GM15510 (cell line): ENCODE measurements around the gene CAMK2B.

Experiments used
- POLR2A ChIP-seq: IDR thresholded peaks from 3 replicates; pipeline ENCODE4 v1.6.1; 2011; ENCODE audit warnings: borderline replicate concordance; ENCODE audit not compliant: insufficient read length; ENCODE audit errors: extremely low read depth

CAMK2B gene

GRCh38 chr7:44338600-44338999, 13.2 kb upstream of the CAMK2B start:
- TF ChIP-seq POLR2A, result no peak

- TF ChIP-seq POLR2A, result no peak
Observed at GRCh38 chr7:44336491-44336890, 11.1 kb upstream of the CAMK2B start.

GRCh38 chr7:44335184-44335583, 9.8 kb upstream of the CAMK2B start:
- TF ChIP-seq POLR2A, result no peak

- no peak for TF ChIP-seq POLR2A
Observed at GRCh38 chr7:44334734-44335097, 9.3 kb upstream of the CAMK2B start.

- no peak for TF ChIP-seq POLR2A
Observed at GRCh38 chr7:44333911-44334733, 8.7 kb upstream of the CAMK2B start.

- no peak for TF ChIP-seq POLR2A
Observed at GRCh38 chr7:44331682-44332081, 6.3 kb upstream of the CAMK2B start.

DNA sequence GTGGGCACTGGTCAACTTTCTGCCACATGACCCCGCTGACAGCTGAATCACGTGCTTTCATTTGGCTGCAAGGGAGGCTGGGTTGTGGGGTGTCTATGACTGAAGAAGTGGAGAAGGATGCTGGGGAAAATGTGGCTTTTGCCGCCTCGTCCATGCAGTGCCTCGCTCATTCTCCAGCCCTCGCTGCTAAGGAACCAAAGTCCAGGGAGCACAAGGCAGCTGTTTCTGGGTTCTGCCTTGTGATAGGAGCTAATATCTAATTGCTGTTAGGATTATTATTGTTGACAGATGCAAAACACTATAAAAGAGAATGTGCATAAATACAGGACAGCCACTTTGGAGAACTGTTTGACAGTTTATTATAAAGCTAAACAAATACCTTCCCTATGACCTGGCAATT, 4.9 kb upstream of the CAMK2B start:
- no peak for TF ChIP-seq POLR2A

DNA sequence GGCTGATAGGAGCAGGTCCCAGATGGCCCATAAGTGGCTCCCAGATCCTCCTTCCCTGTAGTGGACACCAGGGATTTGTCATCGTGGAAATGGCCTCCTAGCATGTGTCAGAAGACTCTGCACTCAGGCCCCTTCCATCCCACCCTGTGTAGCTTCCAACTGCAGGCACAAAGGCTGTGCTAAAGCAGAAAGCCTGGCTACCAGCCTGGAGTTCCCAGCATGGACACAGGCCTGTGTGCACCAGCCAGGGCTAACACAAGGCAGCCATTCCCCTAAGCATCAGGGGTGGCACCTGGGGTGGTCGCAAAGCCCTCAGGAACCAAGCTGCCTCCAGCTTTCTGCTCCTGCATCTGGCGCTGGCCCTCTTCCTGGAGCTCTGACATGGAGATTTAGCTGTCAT, 4.5 kb upstream of the CAMK2B start:
- TF ChIP-seq POLR2A, result no peak

- TF ChIP-seq POLR2A, result no peak
Observed at GRCh38 chr7:44329081-44329480, 3.7 kb upstream of the CAMK2B start.

DNA sequence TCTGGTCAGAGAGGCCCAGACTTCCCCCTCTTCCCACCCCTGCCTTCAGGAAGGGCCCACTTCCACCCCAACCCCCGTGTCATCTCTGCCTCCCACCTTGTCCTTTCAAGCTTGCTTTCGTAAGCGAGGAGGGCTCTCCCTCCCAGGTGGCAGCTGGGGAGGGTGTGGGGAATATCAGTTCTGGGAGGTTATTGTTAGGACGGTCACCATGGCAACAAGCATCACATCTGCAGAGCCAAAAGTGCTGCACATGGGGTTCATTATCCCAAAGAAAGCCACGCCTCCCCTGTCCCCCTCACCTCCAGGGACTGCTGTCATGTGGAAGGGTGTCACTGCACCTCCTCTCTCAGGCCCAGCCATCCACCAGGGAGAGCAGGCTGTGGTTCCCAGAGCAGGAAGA, 2.6 kb upstream of the CAMK2B start:
- no peak for TF ChIP-seq POLR2A

GRCh38 chr7:44326261-44327125, 1.1 kb upstream of the CAMK2B start:
- no peak for TF ChIP-seq POLR2A

GRCh38 chr7:44325811-44326241, 432 bp upstream of the CAMK2B start:
- TF ChIP-seq POLR2A, result no peak

- no peak for TF ChIP-seq POLR2A
Observed at GRCh38 chr7:44324481-44325200, 753 bp downstream of the CAMK2B start.

GRCh38 chr7:44324204-44324480, 1.3 kb downstream of the CAMK2B start:
- TF ChIP-seq POLR2A, result no peak

DNA sequence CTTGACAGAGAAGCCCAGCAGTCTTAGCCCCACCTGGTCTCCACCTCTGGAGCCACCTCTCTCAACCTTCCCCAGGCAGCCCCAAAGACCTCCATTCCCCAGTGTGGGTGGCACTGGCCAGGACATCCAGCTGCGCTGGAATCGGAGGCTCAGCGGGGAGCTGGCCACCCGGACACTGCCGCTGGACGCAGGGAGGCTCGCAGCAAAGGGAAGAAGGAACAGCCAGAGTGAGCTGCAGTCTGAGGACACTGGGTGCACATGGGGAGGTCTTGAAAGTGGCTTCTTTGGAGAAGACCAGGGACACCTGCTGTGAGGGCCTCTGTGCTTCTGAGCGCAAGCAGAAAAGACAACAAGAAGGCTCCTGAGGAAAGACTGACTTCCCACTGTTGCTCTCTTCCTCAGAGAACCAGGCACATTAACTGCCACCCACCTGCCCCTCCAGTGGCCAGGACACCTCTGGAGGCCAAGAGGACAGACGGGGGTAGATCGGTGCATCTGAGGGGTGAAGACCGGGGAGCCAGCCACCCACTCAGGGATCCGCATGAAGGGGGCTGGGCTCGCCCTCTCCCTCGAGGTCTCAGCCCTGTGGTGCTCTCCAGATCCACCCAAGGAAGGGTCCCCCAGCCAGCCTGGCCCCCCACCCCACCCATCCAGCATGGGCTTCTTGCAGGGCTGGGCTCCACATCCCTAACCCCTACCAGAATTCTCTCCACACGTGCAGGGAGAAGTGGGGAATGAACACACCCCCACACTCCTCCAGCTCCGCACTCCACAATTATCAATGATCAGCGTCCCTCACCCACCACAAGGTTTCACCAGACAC, 1.8 kb downstream of the CAMK2B start:
- no peak for TF ChIP-seq POLR2A

DNA sequence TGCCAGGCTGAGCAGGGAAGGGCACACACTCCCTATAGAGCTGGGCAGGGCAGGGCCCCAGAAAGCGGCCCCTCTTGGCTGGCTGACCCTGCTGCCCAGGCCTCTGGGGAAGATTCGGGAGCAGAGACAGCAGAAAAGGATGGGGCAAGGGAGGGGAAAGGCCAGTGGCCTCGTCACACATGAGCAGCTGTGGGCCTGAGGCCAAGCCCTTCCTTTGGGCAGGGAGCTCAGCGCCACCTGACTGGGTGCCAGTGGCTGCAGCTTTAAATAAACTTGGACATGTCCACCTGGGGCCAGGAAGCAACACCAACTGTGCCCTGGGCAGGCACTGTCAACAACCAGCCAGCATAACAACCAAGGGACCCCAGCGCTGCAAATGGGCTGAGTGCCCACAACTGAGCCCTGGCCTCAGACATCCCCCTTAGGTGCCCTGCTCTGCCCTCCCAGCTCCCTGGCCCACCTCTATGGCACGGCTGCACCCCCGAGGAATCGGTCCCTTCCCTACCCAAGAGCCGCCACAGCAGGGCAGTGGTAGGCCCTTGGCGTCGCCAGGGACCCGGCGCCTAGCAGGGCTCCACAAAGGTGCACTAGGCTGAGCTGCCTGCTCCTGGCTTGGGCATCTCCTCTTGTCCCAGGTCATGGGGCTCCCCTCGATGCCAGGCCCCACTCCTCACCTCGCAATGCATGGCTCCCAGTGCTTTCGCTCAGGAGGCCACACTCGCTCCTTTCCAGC, 2.6 kb downstream of the CAMK2B start:
- no peak for TF ChIP-seq POLR2A
